ENCODE results near the gene KCNG2. TPM values are rescaled to one million over a fixed set of nuclear protein-coding genes. Genes with fewer than 3 reads are reported as not detected.
"Not testable (repeated sequence)": the region's sequence is repeated elsewhere in the genome, so short reads cannot be mapped to it uniquely, and the experiment has no call there.

Gene KCNG2
- not detected for total RNA-seq

GRCh38 chr18:79797518-79798345, at the start of gene KCNG2:
TSS of gene KCNG2 (plus strand) at chr18:79797938. CDS start at chr18:79863668, 65,730 bp downstream.
- no peak for DNase-seq (ENCODE audit: low spot score)

DNA sequence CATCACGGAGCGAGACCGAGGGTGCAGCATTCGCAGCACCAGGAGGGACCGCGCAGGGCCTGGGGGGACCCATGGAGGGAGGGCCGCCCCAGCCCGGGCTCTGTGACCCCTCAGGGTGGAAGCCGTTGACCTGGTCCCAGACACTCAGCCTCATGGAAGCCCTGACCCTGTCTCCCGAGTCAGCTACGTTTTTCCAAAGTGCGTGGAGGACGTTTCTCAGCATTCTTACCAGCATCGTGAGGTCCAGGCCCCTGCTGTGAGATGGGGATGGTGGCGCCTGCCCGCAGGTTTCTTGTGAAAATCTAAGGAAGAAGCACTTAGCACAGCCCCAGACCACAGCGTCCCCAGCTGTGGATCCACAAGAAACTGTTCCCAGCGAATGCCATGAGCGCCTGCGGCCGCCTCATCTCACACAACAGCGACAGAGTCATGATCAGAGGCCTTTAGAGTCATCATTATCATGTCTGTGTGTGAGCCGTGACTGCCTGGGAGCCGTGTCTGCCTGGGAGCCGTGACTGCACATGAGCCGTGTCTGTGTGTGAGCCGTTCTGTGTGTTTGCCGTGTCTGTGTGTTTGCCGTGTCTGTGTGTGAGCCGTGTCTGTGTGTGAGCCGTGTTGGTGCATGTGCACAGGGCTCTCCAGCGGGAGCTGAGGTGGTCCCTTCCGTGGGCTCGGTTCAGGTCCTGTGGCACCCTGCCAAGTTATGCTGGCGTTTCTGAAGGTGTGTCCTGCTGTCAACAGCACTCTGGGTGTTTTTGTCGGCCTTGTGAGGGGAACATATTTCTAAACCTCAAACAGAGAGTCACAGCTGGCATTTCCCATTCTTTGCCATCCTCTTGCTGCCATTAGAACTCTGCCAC, 49.2 kb upstream of the KCNG2 start:
- no peak for DNase-seq (ENCODE audit: low spot score)

DNA sequence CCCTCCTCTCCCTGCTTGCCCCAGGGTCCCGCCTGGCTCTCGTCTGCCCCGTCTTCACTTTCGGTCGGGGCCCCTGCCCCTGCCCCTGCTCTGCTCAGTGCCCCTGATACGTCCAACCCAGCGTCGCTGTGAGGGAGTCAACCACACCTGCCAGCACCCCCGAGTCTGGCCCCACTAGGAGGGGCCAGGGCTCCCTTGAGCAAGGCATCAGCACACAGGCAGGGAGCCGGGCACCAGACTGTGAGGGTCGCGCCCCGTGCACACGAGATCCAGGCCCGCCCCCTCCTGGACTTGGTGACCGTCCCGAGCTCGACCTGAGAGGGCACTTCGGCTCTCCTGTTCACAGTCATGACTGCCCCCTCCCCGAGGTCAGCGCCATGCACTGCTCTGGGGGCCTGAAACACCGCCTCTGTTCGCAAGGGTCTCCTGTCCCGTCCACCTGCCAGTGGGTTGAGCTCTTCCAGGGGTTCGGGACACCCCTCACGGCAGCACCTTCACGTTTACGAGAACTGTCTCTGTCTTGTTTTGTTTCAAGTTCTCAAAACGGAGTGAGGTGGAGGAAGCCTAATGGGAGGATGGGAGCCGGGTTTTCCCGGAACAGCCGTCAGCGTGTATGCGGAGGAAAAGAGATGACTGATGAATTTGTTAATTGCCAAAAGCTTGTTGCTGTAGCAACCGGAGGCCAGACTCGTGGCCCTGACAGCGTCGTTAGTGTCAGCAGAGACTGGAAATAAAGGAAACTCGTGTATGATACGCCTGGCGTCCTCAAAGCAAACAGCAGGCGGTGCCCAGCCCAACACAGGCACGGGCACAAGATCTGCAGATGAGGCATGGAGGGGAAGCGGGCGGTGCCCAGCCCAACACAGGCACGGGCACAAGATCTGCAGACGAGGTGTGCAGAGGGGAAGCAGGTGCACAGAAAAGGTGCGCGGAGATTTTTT, 48.2 kb upstream of the KCNG2 start:
- no peak for DNase-seq (ENCODE audit: low spot score)

GRCh38 chr18:79750980-79751571, 46.7 kb upstream of the KCNG2 start:
- no peak for DNase-seq (ENCODE audit: low spot score)

DNA sequence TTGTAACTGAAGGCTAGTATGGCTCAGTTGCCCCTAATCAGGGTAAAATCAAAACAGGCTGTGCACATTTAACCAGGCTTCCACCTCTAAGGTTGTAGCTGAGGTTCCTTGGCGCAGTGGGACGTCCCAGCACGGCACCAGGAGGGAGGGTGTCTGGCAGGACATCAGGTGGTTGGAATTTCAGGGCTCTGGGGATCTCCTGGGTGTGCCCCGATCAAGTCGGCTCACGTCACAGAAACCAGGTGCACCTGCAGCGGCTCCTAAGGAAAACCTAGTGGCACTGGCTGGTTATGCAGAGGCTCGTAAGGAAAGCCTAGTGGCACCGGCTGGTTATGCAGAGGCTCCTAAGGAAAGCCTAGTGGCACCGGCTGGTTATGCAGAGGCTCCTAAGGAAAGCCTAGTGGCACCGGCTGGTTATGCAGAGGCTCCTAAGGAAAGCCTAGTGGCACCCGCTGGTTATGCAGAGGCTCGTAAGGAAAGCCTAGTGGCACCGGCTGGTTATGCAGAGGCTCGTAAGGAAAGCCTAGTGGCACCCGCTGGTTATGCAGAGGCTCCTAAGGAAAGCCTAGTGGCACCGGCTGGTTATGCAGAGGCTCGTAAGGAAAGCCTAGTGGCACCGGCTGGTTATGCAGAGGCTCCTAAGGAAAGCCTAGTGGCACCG, 45.7 kb upstream of the KCNG2 start:
- not testable (repeated sequence) for DNase-seq (ENCODE audit: low spot score)

DNA sequence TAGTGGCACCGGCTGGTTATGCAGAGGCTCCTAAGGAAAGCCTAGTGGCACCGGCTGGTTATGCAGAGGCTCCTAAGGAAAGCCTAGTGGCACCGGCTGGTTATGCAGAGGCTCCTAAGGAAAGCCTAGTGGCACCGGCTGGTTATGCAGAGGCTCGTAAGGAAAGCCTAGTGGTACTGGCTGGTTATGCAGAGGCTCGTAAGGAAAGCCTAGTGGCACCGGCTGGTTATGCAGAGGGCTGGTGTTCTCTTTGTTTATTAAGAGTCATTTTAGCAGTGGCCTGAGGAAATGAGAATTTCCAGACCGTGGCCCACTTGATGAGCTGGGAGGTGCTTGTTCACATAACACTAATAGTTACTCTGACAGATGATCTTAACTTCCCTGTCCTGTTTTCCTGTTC, 44.8 kb upstream of the KCNG2 start:
- not testable (repeated sequence) for DNase-seq (ENCODE audit: low spot score)

DNA sequence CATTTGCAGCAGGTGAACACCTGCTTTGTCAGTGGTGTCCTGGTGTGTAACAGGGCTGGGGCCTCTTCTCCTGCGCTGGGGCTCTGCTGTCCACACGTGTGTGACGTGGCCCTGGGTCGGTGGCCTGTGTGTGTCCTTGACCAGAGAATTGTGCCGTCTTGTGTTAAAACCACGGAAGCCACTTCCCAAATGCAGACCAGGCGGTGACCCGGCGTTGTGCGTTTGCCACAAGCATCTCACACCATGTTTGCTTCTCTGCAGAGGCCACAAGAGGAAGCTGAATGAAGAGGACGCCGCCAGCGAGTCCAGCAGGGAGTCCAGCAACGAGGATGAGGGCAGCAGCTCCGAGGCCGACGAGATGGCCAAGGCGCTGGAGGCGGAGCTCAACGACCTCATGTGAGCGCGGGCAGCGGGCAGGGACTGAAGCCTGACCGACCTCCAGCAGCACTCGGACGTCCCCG, 44.3 kb upstream of the KCNG2 start:
- no peak for DNase-seq (ENCODE audit: low spot score)

- no peak for DNase-seq (ENCODE audit: low spot score)
Observed at GRCh38 chr18:79754022-79754761, 43.5 kb upstream of the KCNG2 start.

DNA sequence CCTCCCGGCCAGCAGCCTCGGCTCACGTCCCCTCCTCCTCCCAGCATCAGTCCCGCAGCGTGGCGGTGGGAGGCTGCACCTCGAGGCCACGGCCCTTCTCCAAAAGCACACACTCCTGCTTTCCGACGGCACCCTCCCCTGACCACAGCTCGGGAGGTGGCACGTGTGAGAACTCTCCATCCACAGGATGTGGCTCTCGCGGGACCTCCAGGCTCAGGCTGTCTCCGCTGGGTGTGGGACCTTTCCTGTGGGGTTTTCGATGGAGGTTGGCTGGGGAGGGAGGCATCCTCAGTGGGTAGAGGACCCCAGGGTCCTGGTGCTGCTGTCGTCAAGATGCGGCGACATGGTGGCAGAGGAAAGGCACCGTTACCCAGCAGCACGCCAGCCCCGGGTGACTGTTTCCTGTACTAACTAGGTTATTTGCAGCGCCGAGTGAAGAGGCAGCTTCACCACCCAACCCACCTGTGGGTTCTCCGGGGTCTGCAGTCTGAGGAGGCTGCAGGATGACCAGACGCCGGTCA, 42.8 kb upstream of the KCNG2 start:
- DNase-seq (ENCODE audit: low spot score), result no peak

DNA sequence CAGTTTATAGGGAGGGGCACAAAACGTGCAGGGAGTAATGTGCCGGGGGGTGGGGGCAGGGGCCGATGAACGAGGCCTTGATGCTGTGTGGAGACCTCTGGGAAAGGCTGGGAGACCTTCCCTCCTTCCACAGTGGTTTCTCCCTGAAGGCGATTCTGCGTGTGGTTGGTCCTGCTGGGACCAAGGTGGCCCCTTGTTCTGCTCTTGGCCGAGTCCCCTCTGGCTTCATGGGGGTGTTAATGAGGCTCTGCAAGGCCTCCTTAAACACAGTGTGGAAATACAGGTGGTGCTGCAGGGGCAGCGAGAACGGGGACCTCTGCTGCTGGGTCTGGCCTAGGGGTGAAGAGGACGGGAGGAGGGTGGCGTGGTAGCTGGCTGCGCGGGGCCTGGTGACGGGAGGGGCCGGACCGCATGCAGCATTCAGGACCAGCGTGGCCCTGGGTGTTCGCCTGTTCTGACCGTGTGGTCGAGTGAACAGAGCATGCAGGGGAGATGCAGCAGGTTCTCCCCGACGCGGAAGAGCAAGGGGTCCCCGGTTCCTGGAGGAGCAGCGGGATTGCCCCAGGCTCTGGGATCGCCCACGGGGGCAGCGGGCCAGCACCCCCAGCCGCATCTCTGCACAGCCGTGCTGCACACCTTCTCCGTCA, 42.1 kb upstream of the KCNG2 start:
- no peak for DNase-seq (ENCODE audit: low spot score)

DNA sequence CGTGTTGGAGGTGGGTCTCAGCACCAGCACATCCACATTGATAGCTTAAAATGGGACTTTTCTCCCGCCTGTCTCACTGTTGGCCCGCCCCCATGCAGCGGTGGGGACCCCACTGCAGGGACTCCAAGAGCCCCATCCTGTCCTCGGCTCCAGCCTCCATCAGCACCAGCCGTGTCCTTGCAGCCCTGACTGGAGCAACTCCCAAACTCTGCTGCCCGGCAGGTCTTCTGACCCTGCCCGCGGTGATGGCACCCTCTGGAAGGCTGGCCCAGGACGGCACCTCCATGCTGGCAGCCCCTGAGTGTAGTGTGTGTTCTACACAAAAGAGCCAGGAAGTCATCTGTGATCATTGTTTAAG, 41.6 kb upstream of the KCNG2 start:
- DNase-seq (ENCODE audit: low spot score), result no peak

DNA sequence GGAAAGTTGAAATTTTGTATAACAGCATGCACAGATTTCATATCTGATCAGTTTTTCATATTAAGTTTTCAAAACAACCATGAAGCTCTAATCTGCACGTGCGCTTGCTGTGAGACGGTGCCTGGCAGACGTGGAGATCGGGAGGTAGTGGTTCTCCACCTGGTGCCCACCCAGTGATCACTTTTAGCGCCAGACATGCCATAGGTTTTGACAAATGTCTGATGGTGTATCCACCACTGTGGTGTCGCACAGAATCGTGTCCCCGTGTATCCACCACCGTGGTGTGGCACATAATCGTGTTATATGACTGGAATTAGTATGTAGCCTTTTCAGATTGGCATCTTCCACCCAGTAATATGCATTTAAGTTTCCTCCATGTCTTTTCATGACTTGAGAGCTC, 40.9 kb upstream of the KCNG2 start:
- no peak for DNase-seq (ENCODE audit: low spot score)

- no peak for DNase-seq (ENCODE audit: low spot score)
Observed at GRCh38 chr18:79760348-79760747, 37.4 kb upstream of the KCNG2 start.

DNA sequence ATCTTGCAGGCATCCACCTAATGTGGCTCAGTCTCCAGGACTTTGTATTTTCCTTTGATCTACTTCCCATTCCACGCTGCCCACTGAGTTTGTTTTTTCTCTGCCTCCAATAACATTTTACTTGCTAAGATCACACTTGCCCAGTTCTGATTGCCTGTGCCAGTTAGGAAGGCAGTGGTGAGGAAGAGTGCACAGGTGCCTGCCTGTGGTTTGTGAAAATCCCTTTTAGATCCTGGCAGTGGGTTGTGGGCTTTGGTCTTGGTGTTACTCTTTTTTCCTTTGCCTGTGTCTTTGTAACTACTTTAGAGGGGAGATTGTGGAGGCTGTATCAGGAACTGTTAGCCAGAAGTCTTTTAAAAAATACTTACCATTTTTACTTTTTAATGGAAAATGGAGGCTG, 36.9 kb upstream of the KCNG2 start:
- DNase-seq (ENCODE audit: low spot score), result no peak

DNA sequence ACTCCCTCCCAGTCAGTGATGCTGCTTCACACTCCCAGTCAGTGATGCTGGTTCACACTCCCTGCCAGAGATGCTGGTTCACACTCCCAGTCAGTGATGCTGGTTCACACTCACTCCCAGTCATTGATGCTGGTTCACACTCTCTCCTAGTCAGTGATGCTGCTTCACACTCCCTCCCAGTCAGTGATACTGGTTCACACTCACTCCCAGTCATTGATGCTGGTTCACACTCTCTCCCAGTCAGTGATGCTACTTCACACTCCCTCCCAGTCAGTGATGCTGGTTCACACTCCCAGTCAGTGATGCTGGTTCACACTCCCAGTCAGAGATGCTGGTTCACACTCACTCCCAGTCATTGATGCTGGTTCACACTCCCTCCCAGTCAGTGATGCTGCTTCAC, 34.3 kb upstream of the KCNG2 start:
- DNase-seq (ENCODE audit: low spot score), result no peak

- DNase-seq (ENCODE audit: low spot score), result no peak
Observed at GRCh38 chr18:79764131-79764530, 33.6 kb upstream of the KCNG2 start.

DNA sequence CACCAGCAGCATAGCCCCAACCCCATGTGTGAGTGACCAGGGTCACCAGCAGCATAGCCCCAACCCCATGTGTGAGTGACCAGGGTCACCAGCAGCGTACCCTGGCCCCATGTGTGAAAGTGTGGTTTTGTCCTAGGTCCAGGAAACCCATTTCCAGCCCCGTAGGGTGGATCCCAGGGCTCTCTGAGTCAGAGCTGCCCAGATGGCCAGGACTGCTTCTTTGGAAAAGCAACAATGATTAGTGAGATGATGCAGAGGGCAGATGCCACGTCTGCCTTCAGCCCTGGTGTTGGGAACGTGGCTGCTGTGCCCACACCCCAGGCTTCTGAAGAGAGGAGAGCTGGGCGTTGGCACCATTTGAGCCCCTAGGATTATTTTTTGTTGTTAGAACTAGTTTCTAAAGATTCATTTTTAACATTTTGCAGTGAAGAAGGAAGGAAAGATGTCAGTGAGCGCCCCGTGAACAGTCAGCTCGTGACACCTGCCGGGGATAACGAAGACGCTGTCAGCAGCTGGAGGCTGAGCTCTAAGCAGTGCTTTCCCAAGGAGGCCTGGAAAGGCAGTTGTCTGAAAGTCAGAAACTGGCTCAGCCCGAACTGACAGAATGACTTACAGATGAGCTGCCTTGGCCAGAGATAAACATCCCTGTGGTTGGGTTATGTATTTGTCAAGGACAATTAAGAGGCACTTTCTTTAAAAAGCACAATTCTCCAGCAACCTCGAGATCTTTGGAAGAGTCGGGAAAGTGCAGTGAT, 32.1 kb upstream of the KCNG2 start:
- no peak for DNase-seq (ENCODE audit: low spot score)

- DNase-seq (ENCODE audit: low spot score), result no peak
Observed at GRCh38 chr18:79766308-79766707, 31.4 kb upstream of the KCNG2 start.

GRCh38 chr18:79768745-79769144, 29.0 kb upstream of the KCNG2 start:
- DNase-seq (ENCODE audit: low spot score), result no peak
